Activated naive CD4-positive, alpha-beta T cell (primary cell): ENCODE results near the gene NLGN4Y.

Experiments
- DNase-seq, 4 experiments: peaks; one replicate each; lab custom pipeline; 2025; lab: John Stamatoyannopoulos, UW

The NLGN4Y gene

DNA sequence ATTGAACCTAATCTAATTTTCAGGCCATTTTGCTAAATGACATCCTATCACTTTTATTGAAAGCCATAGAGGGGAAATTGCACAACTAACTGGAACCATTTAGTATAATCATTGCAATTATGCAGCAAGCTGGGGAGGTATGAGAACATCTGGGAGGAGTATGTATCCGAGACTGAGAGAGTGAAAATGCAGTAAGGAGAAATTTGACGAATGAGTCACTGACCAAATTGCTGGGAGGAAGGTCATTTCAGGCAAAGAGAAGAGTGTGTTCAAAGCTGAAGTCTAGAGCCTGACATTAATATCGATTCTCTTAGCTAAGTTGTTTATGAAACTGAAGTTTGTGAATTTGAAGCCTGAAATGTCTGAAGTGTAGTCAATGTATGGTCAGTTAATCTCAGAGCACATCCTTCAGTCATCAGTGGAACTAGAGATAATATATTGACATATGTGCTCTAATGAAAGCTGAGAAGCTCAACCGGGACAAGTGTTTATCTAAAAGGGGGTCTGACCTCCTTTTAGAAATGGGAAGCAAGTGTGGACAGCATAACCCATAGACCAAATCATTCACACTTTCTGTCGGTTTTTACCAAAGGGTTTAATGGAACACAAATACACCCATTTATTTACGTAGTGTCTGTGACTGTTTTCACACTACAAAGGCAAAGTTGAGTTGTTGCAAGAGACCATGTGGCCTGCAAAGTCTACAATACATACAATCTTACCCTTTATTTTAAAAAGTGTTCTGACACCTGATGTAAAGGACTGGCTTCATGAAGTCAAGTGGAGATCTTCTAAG lies 120.0 kb downstream of the NLGN4Y start:
- DNase-seq = no peak

DNA sequence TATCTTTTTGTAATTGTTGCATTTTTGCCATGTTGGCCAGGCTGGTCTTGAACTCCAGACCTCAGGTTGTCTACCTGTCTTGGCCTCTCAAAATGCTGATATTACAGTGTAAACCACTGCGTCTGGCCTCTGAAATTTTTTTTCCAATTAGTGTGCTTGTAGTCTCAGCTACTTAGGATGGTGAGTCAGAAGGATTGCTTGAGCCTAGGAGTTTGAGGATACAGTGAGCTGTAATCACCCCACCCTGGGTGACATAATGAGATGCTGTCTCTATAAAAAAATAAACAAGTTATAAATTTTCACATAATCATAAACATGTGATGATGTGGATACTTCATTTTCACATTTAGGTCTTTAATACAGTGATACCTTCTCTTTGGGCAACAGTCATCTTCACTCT lies 154.9 kb downstream of the NLGN4Y start:
- no peak for DNase-seq

DNA sequence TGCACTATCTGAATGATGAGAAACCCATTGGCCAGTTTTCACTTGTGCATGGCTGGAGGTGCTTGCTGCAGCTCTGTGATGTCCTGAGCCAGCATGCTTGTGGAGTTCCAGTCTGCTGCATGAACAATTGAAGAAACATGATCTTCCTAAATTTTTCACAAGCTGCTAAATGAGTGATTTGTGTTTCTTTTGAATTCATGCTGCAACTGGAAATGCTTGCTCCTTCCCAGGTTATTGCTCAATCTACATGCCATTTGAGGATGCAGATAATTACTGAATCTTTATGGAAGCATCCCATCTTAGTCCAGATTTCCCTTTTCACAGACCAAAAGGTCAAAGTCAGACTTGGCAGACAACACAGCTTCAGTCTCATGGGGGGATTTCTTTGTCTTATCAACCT lies 170.2 kb downstream of the NLGN4Y start:
- no peak for DNase-seq

GRCh38 chrY:14708158-14708557 lies 183.8 kb downstream of the NLGN4Y start:
- no peak for DNase-seq

GRCh38 chrY:14741596-14741995 lies 217.3 kb downstream of the NLGN4Y start:
- no peak for DNase-seq

DNA sequence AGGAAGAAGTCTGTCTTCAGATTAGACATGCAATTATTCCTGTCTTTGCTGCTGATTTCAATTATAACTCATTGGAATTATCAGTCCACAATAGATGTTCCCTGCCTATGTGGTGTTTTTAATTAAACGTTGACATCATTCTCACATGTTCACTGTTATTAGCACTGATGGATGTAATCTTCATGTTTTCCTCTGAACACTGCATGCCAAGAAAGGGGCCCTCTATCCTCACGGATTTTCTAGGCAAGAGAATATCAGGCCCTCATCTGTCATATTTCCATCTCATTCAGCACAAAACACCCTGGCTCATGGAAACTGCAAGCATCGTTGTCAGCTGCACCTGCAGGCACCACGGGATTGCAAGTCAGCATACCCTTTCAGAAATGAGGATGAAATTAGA lies 224.0 kb downstream of the NLGN4Y start:
- DNase-seq = no peak

DNA sequence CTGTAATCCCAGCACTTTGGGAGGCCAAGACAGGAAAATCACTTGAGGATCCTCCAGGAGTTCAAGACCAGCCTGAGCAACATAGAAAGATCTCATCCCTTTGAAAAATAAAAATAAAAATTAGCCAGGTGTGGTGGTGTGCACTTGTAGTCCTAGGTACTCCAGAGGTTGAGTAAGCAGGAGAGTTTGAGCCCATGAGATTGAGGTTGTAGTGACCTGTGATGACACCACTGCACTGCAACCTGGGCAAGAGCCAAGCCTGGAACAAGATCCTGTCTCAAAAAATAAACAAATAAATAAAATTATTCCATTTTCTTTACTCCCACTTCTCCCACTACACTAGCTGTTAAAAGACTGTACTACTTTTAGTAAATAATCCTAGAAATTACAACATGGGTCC lies 231.2 kb downstream of the NLGN4Y start:
- DNase-seq = no peak

GRCh38 chrY:14762903-14763302 lies 238.6 kb downstream of the NLGN4Y start:
- DNase-seq = no peak

GRCh38 chrY:14763600-14763999 lies 239.3 kb downstream of the NLGN4Y start:
- no peak for DNase-seq

- DNase-seq = no peak
These were observed 253.9 kb downstream of the NLGN4Y start for GRCh38 chrY:14778208-14778607.

- DNase-seq = no peak
These were observed 268.8 kb downstream of the NLGN4Y start for GRCh38 chrY:14793104-14793503.

DNA sequence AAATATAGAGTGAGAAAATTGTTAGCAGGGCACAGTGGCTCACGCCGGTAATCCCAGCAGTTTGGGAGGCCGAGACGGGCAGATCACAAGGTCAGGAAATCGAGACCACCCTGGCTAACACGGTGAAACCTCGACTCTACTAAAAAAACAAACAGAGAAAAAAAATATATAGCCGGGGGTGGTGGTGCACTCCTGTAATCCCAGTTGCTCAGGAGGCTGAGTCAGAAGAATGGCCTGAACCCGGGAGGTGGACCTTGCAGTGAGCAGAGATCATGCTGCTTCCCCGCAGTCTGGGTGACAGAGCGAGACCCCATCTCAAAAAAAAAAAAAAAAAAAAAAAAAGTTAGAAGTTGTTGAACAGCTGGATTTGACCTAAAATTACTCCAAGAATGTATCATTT lies 269.3 kb downstream of the NLGN4Y start:
- DNase-seq = no peak

GRCh38 chrY:14798010-14798409 lies 273.7 kb downstream of the NLGN4Y start:
- no peak for DNase-seq

DNA sequence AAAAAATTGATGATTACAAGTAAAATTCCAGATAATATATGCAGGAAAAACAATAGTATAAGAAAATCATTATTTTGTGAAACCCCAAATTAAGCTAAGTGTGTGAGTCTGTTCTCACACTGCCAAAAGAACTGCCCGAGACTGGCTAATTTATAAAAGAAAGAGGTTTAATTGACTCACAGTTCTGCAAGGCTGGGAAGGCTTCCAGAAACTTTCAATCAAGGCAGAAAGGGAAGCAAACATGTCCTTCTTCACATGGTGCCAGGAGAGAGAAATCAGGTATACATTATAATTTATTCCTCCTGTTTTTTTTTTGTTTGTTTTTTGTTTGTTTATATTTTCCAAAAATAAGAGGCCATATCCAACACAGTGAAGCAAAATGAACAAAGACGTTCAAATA lies 276.8 kb downstream of the NLGN4Y start:
- no peak for DNase-seq

DNA sequence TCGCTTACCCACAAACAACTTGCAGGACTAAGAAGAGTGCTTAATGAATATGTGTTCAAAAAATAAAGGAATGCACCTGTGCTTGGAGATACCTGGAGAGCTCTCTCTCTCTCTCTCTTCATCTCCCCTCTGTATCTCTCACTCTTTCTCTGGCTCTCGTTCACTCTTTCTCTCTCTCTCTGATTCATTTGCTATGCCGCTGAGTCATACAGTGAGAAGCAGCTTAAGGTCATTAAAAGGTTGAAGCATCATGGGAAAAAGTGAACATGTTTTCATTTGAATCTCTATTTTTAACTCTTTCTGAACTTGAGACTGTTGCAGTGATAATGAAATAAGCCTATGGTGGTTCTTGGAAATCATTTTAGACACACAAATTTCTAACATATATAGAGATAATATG lies 277.8 kb downstream of the NLGN4Y start:
- DNase-seq = no peak

GRCh38 chrY:14804041-14804440 lies 279.7 kb downstream of the NLGN4Y start:
- DNase-seq = no peak

- no peak for DNase-seq
These were observed 294.1 kb downstream of the NLGN4Y start for GRCh38 chrY:14818452-14818851.

GRCh38 chrY:14822201-14822600 lies 297.9 kb downstream of the NLGN4Y start:
- no peak for DNase-seq

- DNase-seq = no peak
These were observed 298.6 kb downstream of the NLGN4Y start for GRCh38 chrY:14822906-14823305.

DNA sequence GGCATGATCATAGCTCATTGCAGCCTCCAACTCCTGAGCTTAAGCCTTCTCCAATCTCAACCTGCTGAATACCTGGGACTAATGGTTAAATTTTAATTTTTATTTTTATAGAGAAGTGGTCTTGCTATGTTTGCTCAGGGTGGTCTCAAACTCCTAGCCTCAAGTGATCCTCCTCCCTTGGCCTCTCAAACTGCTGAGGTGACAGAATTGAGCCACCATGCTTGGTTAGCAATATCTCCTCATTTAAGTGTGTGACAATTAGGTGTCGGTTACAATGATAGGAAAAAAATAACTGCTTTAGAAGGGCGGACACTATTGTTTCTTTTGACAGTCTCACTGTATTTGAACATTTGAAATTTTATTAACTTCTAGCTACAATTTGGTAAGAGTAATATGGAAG lies 300.3 kb downstream of the NLGN4Y start:
- DNase-seq = no peak

- DNase-seq = no peak
These were observed 301.4 kb downstream of the NLGN4Y start for GRCh38 chrY:14825728-14826127.

- no peak for DNase-seq
These were observed 304.2 kb downstream of the NLGN4Y start for GRCh38 chrY:14828531-14828930.

GRCh38 chrY:14829366-14829885 lies 305.1 kb downstream of the NLGN4Y start:
- no peak for DNase-seq
